HepG2 (cell line): ENCODE data around the gene EPB41L2. TPM values are rescaled to one million over a fixed set of nuclear protein-coding genes. Genes with fewer than 3 reads are reported as not detected.
A peak's percentile ranks its signal among the peaks of the same experiment; 100 is the strongest.

Source experiments
- ATAC-seq: fragments of 200-7000 bp; cut with Tn5 transposase; 3 replicates; pipeline ENCODE4 v1.9.1; 2020; ENCODE audit warnings: mild to moderate bottlenecking, moderate library complexity
- BruUV-seq: library from RNA; stranded (reverse); fragments of 400-500 nt; replicated peaks from 2 replicates; lab custom pipeline; 2021; lab: Mats Ljungman, UMichigan
- CTCF ChIA-PET: fragments of 300-600 bp; formaldehyde crosslinking; extraction: SDS; loops from one replicate; lab custom pipeline; 2021; ENCODE audit warnings: low total read pairs, inconsistent platforms, low intra/inter-chr PET ratio; lab: Yijun Ruan, JAX
- POLR2A ChIA-PET: fragments of 350-600 bp; sonication (Branson Sonifier 250); formaldehyde crosslinking; loops from one replicate; lab custom pipeline; 2020; ENCODE audit warnings: antibody characterized with exemption, inconsistent platforms; lab: Yijun Ruan, JAX
- DNase-seq: peaks from one replicate; pipeline ENCODE4 v3.0.0-alpha.2; 2015; ENCODE audit warnings: low spot score
- FAIRE-seq: peaks from 3 replicates; lab custom pipeline; 2011; peaks lifted over from hg19 to GRCh38; lab: Jason Lieb, UNC
- H2AFZ ChIP-seq: one replicate; pipeline ENCODE4 v1.6.1; 2011; ENCODE audit warnings: low read length, inconsistent platforms
- H3K27ac ChIP-seq: fragments of 300-600 bp; 3 replicates; pipeline ENCODE4 v1.8.0; 2011; ENCODE audit warnings: mixed run types, mild to moderate bottlenecking, mixed read lengths, low read length, inconsistent platforms; ENCODE audit not compliant: insufficient read depth; ENCODE audit errors: extremely low read length
- H3K27me3 ChIP-seq, 2 experiments: fragments of 200-600 bp in 1 of 2; 2 replicates in 1 of 2; 3 replicates in 1 of 2; pipeline versions ENCODE4 v1.6.0 to v1.8.0; 2011; ENCODE audit warnings: low read length in 2 of 2, mild to moderate bottlenecking in 2 of 2, moderate library complexity in 2 of 2, inconsistent platforms in 1 of 2; ENCODE audit not compliant: insufficient read depth in 2 of 2, control insufficient read depth in 1 of 2
- H3K36me3 ChIP-seq, 2 experiments: fragments of 200-600 bp in 1 of 2; replicated peaks in 1 of 2; 2 replicates in 1 of 2; 3 replicates in 1 of 2; pipeline versions ENCODE4 v1.5.1 to v1.8.0; 2011; ENCODE audit warnings: low read length in 2 of 2, inconsistent platforms in 1 of 2; ENCODE audit not compliant: insufficient read depth in 2 of 2, control insufficient read depth in 1 of 2
- H3K4me1 ChIP-seq: 2 replicates; pipeline ENCODE4 v1.5.1; 2012; ENCODE audit warnings: low read length, inconsistent platforms; ENCODE audit not compliant: insufficient read depth
- H3K4me2 ChIP-seq: 2 replicates; pipeline ENCODE4 v1.6.0; 2011; ENCODE audit warnings: low read depth, low read length, inconsistent platforms
- H3K4me3 ChIP-seq, 3 experiments: fragments of 200-600 bp in 1 of 3; sonication (generic), shearing (Covaris generic) in 1 of 3; replicated peaks in 1 of 3; 2 replicates each; pipeline ENCODE4 v1.5.1; 2011 to 2016; ENCODE audit warnings: low read length in 3 of 3, inconsistent platforms in 2 of 3, low read depth in 2 of 3, mild to moderate bottlenecking in 2 of 3, control low read depth in 1 of 3, mixed read lengths in 1 of 3; ENCODE audit not compliant: insufficient read depth in 1 of 3
- H3K79me2 ChIP-seq: one replicate; pipeline ENCODE4 v1.6.1; 2011; ENCODE audit warnings: low read length, inconsistent platforms; ENCODE audit not compliant: insufficient read depth
- H3K9ac ChIP-seq: 2 replicates; pipeline ENCODE4 v1.6.0; 2011; ENCODE audit warnings: mild to moderate bottlenecking, low read depth, low read length, inconsistent platforms; ENCODE audit not compliant: insufficient read depth
- H3K9me3 ChIP-seq: 2 replicates; pipeline ENCODE4 v1.5.1; 2012; ENCODE audit warnings: mild to moderate bottlenecking, low read length
- H4K20me1 ChIP-seq: 2 replicates; pipeline ENCODE4 v1.6.0; 2011; ENCODE audit warnings: inconsistent platforms, mild to moderate bottlenecking, low read length, moderate library complexity; ENCODE audit not compliant: insufficient read depth
- FOXA1 ChIP-seq, 2 experiments: fragments of 450-650 bp in 1 of 2; sonication (generic) in 1 of 2; formaldehyde crosslinking in 1 of 2; IDR thresholded peaks; 2 replicates each; pipeline versions ENCODE4 v1.4.0 to v1.6.1; 2016 to 2020; ENCODE audit warnings: missing genetic modification reagents in 1 of 2
- FOXA3 ChIP-seq: IDR thresholded peaks from 2 replicates; pipeline ENCODE4 v1.6.1; 2016; ENCODE audit warnings: missing genetic modification reagents, missing compliant biosample characterization
- FOXK2 ChIP-seq: fragments of 450-650 bp; IDR thresholded peaks from 2 replicates; pipeline ENCODE4 v1.6.1; 2016
- GTF2F1 ChIP-seq: fragments of 150-350 bp; IDR thresholded peaks from 2 replicates; pipeline ENCODE4 v1.6.1; 2014; ENCODE audit warnings: low read length
- HMGA1 ChIP-seq: sonication (generic); formaldehyde crosslinking; conservative IDR thresholded peaks from 2 replicates; pipeline ENCODE4 v1.4.0; 2020; ENCODE audit warnings: missing genetic modification reagents
- NAIF1 ChIP-seq: sonication (generic); formaldehyde crosslinking; IDR thresholded peaks from 2 replicates; pipeline ENCODE4 v1.5.0; 2020; ENCODE audit warnings: mild to moderate bottlenecking, missing genetic modification reagents, borderline replicate concordance
- NBN ChIP-seq: fragments of 450-650 bp; conservative IDR thresholded peaks from 2 replicates; pipeline ENCODE4 v1.6.1; 2017
- NCOA2 ChIP-seq: sonication (generic); formaldehyde crosslinking; IDR thresholded peaks from 2 replicates; pipeline ENCODE4 v1.8.0; 2022; ENCODE audit warnings: inconsistent platforms
- POGZ ChIP-seq: sonication (generic); formaldehyde crosslinking; IDR thresholded peaks from 2 replicates; pipeline ENCODE4 v1.4.0; 2020; ENCODE audit warnings: mild to moderate bottlenecking, missing genetic modification reagents
- RFXAP ChIP-seq: sonication (generic); formaldehyde crosslinking; IDR thresholded peaks from 2 replicates; pipeline ENCODE4 v1.4.0; 2020; ENCODE audit warnings: missing genetic modification reagents, borderline replicate concordance
- RNF2 ChIP-seq: fragments of 450-650 bp; conservative IDR thresholded peaks from 2 replicates; pipeline ENCODE4 v1.6.1; 2016; ENCODE audit warnings: low read depth
- SP5 ChIP-seq: IDR thresholded peaks from 2 replicates; pipeline ENCODE4 v1.6.1; 2016; ENCODE audit warnings: low read depth, borderline replicate concordance
- TBP ChIP-seq: sonication (generic); formaldehyde crosslinking; IDR thresholded peaks from 2 replicates; pipeline ENCODE4 v1.5.0; 2020; ENCODE audit warnings: missing genetic modification reagents
- ZNF292 ChIP-seq: sonication (generic); formaldehyde crosslinking; IDR thresholded peaks from 2 replicates; pipeline ENCODE4 v1.8.1; 2022; ENCODE audit warnings: mild to moderate bottlenecking, low read depth, missing genetic modification reagents, borderline replicate concordance
- ZNF501 ChIP-seq: sonication (generic); formaldehyde crosslinking; IDR thresholded peaks from 2 replicates; pipeline ENCODE4 v1.5.1; 2020; ENCODE audit warnings: mild to moderate bottlenecking, moderate library complexity, missing genetic modification reagents
- ZNF556 ChIP-seq: sonication (generic); formaldehyde crosslinking; IDR thresholded peaks from 2 replicates; pipeline ENCODE4 v1.4.0; 2020; ENCODE audit warnings: mild to moderate bottlenecking, missing genetic modification reagents, borderline replicate concordance
- ZNF570 ChIP-seq: sonication (generic); formaldehyde crosslinking; IDR thresholded peaks from 2 replicates; pipeline ENCODE4 v1.4.0; 2020; ENCODE audit warnings: mild to moderate bottlenecking, missing genetic modification reagents, borderline replicate concordance
- ZNF598 ChIP-seq: sonication (generic); formaldehyde crosslinking; IDR thresholded peaks from 2 replicates; pipeline ENCODE4 v1.5.1; 2020; ENCODE audit warnings: mild to moderate bottlenecking, missing genetic modification reagents, borderline replicate concordance
- WGBS: methylation state at CpG from one replicate; pipeline ENCODE4 v1.1.6; 2017; ENCODE audit warnings: low lambda C conversion rate; 5-methylcytosine and 5-hydroxymethylcytosine counted together
- in situ Hi-C: cut with HindIII; loops from 2 replicates; pipeline ENCODE4 v1.10.0; 2017; ENCODE audit warnings: low pct_unique_long_range_greater_than_20kb; ENCODE audit not compliant: extremely low pct_ligation_motif_present
- intact Hi-C: fragments of 100-400 bp; cut with micrococcal nuclease; formaldehyde crosslinking; loops from one replicate; pipeline ENCODE4 v1.10.0; 2022; ENCODE audit not compliant: unreplicated experiment
- polyA plus RNA-seq, 8 experiments: library from polyadenylated mRNA; depleted of rRNA in 3 of 8; stranded (reverse) in 7 of 8; unstranded in 1 of 8; fragments of >200 nt; fragmentation: Illumina TruSeq in 4 of 8; extraction: Trizol in 4 of 8; gene quantifications; 2 replicates each; pipeline versions ENCODE4 v1.2.1 to v1.2.3, GENCODE V29; 2011 to 2016; ENCODE audit warnings: low read depth in 4 of 8, missing spikeins in 1 of 8, mixed read lengths in 1 of 8; ENCODE audit not compliant: insufficient read depth in 1 of 8
- total RNA-seq, 5 experiments: library from RNA; depleted of rRNA; stranded (reverse); fragments of >200 nt; fragmentation: Illumina TruSeq; extraction: Trizol; gene quantifications; 2 replicates each; pipeline ENCODE4 v1.2.3, GENCODE V29; 2016; ENCODE audit warnings: low read depth in 1 of 5
- TF ChIP-seq, protein P1 (sequence below): sonication (generic); IDR thresholded peaks from 2 replicates; pipeline ENCODE4 v1.6.1; 2016; ENCODE audit warnings: low read depth, borderline replicate concordance
- TF ChIP-seq, protein P2 (sequence below): sonication (generic); formaldehyde crosslinking; IDR thresholded peaks from 2 replicates; pipeline ENCODE4 v1.5.0; 2020; ENCODE audit warnings: missing genetic modification reagents
- TF ChIP-seq, protein P3 (sequence below): sonication (generic); formaldehyde crosslinking; IDR thresholded peaks from 2 replicates; pipeline ENCODE4 v1.4.0; 2020; ENCODE audit warnings: missing genetic modification reagents

Gene EPB41L2
- total and polyA plus RNA-seq, 2 of the 13 experiments (the other 11 are each of a cell fraction or from before 2014, with no cell fraction given), result 41.7 to 56.4 TPM

DNA sequence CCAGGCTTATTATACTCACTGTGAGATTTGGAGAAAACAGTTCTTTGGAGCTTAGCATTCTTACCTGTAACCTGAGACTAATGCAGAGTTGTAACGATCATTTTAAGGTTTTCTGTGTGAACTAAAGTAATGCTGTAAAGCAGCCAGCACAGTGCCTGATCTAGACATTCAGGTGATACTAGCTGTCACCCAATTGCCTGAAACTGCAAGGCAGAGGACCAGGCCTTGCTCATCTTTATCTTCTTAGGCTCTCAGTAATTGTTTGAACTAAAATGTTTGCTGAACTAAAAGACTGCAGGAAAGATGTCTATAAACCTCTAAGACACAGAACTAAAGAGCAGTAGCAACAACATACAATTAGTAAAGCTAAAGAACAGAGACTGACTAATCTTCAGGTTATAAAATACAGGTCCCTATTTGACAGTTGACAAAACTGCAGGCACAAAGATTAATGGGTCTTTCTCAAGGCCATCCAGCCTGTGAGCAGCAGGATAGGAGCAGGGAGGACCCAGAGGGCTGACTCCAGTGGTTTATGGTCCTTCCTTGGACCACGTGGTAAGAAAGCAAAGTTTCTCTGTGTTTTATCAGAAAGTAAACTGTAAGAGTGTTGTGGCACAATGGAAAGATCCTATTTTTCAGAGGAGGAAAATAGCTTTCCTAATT lies 204.4 kb downstream of the EPB41L2 start:
- no peaks in the 10 kb centered on the region for H3K27me3 ChIP-seq
- no peak overlapping the region for H3K9ac ChIP-seq
- H3K79me2 ChIP-seq, result no peaks in the 10 kb centered on the region
- peaks cover 0 to 1% of the 10 kb centered on the region in 2 experiments; a peak in 2 of 5 replicates for H3K36me3 ChIP-seq
- DNase-seq (peak; percentile 55), ATAC-seq (peak; percentile 61), FAIRE-seq (peak; percentile 43)
- H3K4me2 ChIP-seq, result peak overlapping the region; percentile 19; the same call in 1 of the 2 replicates
- no peaks in the 10 kb centered on the region for H4K20me1 ChIP-seq
- H3K27ac ChIP-seq, result peak overlapping the region; percentile 50
- in situ Hi-C loops (no loop called here), intact Hi-C loops (no loop called here)
- no peak overlapping the region for H3K4me3 ChIP-seq
- H2AFZ ChIP-seq, result no peak overlapping the region
- peaks cover 4% of the 10 kb centered on the region; the same call in 1 of the 2 replicates for H3K9me3 ChIP-seq
- ChIA-PET POLR2A (interaction anchor here (1.2 to 2.4 kb wide), 2 partner anchors 29 to 31 kb away, joined by 3 to 14 read pairs; partner anchors contain the start of gene SMLR1), CTCF (no interaction called here)
- 30% methylated on average over 2 of the region's 2 CpGs for WGBS
- BruUV-seq, result no TSS peak
- peaks cover 78% of the 10 kb centered on the region for H3K4me1 ChIP-seq
- TF ChIP-seq FOXA3 (CRISPR knock-in tag) (peak; percentile 47), ZNF598 (CRISPR knock-in tag) (no peak), SP5 (CRISPR knock-in tag) (no peak), FOXA1 (IDR thresholded peaks at IDR 0.05) (no peak), FOXA1 (CRISPR knock-in tag; IDR thresholded peaks at IDR 0.05) (no peak), HMGA1 (CRISPR knock-in tag) (no peak), RNF2 (no peak), NBN (no peak), GTF2F1 (no peak), ZNF292 (CRISPR knock-in tag) (peak; percentile 71; the same call in 1 of the 2 replicates), ZNF501 (no peak), NAIF1 (no peak), NCOA2 (CRISPR knock-in tag) (peak; percentile 39), RFXAP (CRISPR knock-in tag) (no peak), ZNF556 (CRISPR knock-in tag) (no peak), TBP (no peak), ZNF570 (CRISPR knock-in tag) (no peak), FOXK2 (no peak), POGZ (no peak)
- TF ChIP-seq, protein P1, sequence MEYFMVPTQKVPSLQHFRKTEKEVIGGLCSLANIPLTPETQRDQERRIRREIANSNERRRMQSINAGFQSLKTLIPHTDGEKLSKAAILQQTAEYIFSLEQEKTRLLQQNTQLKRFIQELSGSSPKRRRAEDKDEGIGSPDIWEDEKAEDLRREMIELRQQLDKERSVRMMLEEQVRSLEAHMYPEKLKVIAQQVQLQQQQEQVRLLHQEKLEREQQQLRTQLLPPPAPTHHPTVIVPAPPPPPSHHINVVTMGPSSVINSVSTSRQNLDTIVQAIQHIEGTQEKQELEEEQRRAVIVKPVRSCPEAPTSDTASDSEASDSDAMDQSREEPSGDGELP, result no peak
- TF ChIP-seq, protein P2, sequence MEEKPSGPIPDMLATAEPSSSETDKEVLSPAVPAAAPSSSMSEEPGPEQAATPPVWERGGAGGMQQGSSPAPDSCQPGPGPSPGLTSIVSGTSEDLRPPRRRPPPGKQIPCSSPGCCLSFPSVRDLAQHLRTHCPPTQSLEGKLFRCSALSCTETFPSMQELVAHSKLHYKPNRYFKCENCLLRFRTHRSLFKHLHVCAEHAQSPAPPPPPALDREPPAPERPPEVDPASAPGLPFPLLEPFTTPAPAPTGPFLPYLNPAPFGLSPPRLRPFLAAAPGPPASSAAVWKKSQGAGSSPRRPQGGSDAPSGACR (CRISPR knock-in tag), result no peak
- TF ChIP-seq, protein P3, sequence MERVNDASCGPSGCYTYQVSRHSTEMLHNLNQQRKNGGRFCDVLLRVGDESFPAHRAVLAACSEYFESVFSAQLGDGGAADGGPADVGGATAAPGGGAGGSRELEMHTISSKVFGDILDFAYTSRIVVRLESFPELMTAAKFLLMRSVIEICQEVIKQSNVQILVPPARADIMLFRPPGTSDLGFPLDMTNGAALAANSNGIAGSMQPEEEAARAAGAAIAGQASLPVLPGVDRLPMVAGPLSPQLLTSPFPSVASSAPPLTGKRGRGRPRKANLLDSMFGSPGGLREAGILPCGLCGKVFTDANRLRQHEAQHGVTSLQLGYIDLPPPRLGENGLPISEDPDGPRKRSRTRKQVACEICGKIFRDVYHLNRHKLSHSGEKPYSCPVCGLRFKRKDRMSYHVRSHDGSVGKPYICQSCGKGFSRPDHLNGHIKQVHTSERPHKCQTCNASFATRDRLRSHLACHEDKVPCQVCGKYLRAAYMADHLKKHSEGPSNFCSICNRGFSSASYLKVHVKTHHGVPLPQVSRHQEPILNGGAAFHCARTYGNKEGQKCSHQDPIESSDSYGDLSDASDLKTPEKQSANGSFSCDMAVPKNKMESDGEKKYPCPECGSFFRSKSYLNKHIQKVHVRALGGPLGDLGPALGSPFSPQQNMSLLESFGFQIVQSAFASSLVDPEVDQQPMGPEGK (CRISPR knock-in tag), result no peak
